Mucosa of stomach (tissue), 1 donor: Measurements from ENCODE around the gene STH.

Source experiments
- H3K27me3 ChIP-seq: one replicate; pipeline ENCODE4 v1.7.0; 2013; ENCODE audit warnings: mild to moderate bottlenecking, low read length; ENCODE audit not compliant: control insufficient read depth, insufficient read depth
- H3K36me3 ChIP-seq: one replicate; pipeline ENCODE4 v1.7.0; 2013; ENCODE audit warnings: low read length; ENCODE audit not compliant: control insufficient read depth, insufficient read depth
- H3K4me1 ChIP-seq: one replicate; pipeline ENCODE4 v1.7.0; 2013; ENCODE audit warnings: mild to moderate bottlenecking, low read length; ENCODE audit not compliant: control insufficient read depth, insufficient read depth
- H3K4me3 ChIP-seq: one replicate; pipeline ENCODE4 v1.7.0; 2013; ENCODE audit warnings: low read length
- H3K9ac ChIP-seq: one replicate; pipeline ENCODE4 v1.7.0; 2013; ENCODE audit warnings: mild to moderate bottlenecking, low read length, moderate library complexity
- H3K9me3 ChIP-seq: one replicate; pipeline ENCODE4 v1.7.0; 2013; ENCODE audit warnings: mild to moderate bottlenecking, low read length, moderate library complexity; ENCODE audit not compliant: control insufficient read depth
- donor health status: Pancreatic carcinoma.

Gene STH

DNA sequence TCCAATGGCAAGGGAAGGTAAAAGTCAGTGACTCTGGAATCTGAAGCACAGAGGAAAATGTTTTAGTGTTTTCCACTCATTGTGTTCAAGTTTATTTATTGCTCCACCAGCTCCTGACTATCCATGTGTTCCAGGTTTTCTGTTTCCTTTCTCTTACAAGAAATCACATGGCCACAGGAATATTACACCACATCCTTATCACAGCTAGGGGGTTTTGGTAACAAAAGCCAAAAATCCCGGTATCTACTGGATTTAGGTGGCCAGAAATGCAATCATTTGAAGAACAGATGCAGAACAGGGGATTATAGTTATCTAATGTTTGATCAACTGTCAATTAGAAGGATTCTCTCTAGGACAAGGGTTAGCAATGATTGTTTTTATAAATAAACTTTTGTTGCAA is 47.9 kb downstream of the STH start:
- no peaks in the 10 kb centered on the region for H3K9me3 ChIP-seq
- H3K36me3 ChIP-seq: peaks cover 5% of the 10 kb centered on the region
- H3K4me3 ChIP-seq: no peak overlapping the region
- H3K27me3 ChIP-seq: no peaks in the 10 kb centered on the region
- no peak overlapping the region for H3K9ac ChIP-seq
- peaks cover 11% of the 10 kb centered on the region for H3K4me1 ChIP-seq

DNA sequence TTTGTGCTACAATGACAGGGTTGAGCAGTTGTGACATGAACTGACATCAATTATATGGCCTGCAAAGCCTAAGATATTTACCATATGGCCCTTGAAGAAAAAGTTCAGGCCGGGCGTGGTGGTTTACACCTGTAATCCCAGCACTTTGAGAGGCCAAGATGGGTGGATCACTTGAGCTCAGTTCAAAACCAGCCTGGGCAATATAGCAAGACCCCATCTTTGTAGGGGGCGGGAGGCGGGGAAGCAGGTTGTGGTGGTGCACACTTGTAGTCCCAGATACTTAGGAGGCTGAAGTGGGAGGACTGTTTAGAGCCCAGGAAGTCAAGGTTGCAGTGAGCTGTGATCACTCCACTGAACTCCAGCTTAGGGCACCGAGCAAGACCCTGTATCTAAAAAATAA is 48.3 kb downstream of the STH start:
- H3K27me3 ChIP-seq: no peaks in the 10 kb centered on the region
- H3K4me3 ChIP-seq: no peak overlapping the region
- no peaks in the 10 kb centered on the region for H3K9me3 ChIP-seq
- H3K36me3 ChIP-seq: peaks cover 5% of the 10 kb centered on the region
- H3K9ac ChIP-seq: no peak overlapping the region
- H3K4me1 ChIP-seq: peaks cover 11% of the 10 kb centered on the region

DNA sequence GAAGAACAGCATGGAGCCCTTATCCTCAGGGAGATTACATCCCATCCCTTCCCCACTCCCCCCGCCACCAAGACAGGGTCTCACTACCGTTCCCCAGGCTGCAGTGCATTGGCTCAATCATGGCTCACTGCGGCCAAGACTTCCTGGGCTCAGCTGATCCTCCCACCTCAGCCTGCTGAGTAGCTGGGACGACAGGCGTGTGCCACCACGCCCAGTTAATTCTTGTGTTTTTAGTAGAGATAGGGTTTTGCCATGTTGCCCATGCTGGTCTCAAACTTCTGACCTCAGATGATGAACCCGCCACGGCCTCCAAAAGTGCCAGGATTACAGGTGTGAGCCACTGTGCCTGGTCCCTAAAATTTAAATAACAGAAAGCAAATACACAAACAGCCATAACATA is 48.8 kb downstream of the STH start:
- no peak overlapping the region for H3K9ac ChIP-seq
- H3K9me3 ChIP-seq: no peaks in the 10 kb centered on the region
- peaks cover 5% of the 10 kb centered on the region for H3K36me3 ChIP-seq
- H3K4me3 ChIP-seq: no peak overlapping the region
- H3K27me3 ChIP-seq: no peaks in the 10 kb centered on the region
- H3K4me1 ChIP-seq: peaks cover 11% of the 10 kb centered on the region
